ENCODE results near the gene MT4. TPM values are rescaled to one million over a fixed set of nuclear protein-coding genes. Genes with fewer than 3 reads are reported as not detected.

Gene MT4
- total and polyA plus RNA-seq, 12 donors = not detected

DNA sequence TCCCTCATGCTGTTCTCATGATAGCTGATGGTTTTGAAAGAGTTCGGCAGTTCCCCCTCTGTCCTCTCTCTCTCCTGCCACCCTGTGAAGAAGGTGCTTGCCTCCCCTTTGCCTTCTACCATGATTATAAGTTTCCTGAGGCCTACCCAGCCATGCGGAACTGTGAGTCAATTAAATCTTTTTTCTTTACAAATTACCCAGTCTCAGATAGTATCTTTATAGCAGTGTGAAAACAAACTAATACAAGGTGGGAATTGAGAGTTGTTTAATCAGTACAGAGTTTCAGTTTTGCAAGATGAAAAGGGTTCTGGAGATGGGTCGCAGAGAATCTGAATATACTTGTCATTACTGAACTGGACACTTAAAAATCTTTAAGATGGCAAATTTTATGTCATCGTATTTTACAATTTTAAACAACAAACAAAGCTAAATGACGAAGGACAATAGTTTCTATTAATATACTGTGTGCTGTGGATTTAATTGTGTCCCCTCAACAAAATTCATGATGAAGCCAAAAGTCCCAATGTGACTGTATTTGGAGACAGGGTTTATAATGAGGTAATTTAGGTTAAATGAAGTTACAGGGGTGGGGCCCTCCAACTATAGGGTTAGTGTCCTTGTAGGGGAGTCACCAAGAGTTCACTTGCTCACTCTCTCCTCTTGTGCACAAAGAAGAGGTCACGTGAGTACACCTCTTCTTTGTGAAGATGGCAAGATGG lies 28.9 kb downstream of the MT4 start:
- ATAC-seq = no peak
- Histone ChIP-seq H3K36me3 (no peaks in the 10 kb centered on the region), H3K27me3 (peaks cover 11 to 27% (median 23%) of the 10 kb centered on the region in 7 donors), H3K27ac (no peak overlapping the region), H3K4me3 (no peak overlapping the region), H3K9me3 (peaks cover 0 to 7% (median 0%) of the 10 kb centered on the region in 11 donors), H3K4me1 (peaks cover 3 to 11% (median 8%) of the 10 kb centered on the region in 9 donors)
- 92 to 94% methylated on average over 6 of the region's 6 CpGs for WGBS, 2 donors
- DNase-seq = no peak
- intact Hi-C loops (cut with DNase I) = loop anchor here in 1 of 10 donors (10.0 kb wide), 1 partner anchor 79 kb away; no protein-coding TSS in a partner anchor
- TF ChIP-seq, protein P1, sequence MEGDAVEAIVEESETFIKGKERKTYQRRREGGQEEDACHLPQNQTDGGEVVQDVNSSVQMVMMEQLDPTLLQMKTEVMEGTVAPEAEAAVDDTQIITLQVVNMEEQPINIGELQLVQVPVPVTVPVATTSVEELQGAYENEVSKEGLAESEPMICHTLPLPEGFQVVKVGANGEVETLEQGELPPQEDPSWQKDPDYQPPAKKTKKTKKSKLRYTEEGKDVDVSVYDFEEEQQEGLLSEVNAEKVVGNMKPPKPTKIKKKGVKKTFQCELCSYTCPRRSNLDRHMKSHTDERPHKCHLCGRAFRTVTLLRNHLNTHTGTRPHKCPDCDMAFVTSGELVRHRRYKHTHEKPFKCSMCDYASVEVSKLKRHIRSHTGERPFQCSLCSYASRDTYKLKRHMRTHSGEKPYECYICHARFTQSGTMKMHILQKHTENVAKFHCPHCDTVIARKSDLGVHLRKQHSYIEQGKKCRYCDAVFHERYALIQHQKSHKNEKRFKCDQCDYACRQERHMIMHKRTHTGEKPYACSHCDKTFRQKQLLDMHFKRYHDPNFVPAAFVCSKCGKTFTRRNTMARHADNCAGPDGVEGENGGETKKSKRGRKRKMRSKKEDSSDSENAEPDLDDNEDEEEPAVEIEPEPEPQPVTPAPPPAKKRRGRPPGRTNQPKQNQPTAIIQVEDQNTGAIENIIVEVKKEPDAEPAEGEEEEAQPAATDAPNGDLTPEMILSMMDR (IDR thresholded peaks at IDR 0.05) = no peak

DNA sequence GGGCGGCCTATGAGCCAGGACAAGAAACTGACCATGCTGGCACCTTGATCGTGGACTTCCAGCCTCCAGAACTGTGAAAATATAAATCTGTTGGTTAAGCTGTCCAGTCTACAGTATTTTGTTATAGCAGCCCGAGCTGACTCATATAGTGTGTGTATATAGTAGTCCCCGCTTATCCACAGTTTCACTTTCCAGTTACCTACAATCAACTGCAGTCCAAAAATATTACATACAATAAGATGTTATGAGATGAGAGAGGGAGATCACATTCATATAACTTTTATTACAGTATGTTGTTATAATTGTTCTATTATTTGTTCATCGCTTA lies 29.4 kb downstream of the MT4 start:
- WGBS, 2 donors = 90 to 93% methylated on average over 5 of the region's 5 CpGs
- ATAC-seq = no peak
- H3K27me3 ChIP-seq = peaks cover 7 to 25% (median 18%) of the 10 kb centered on the region in 7 donors
- no peaks in the 10 kb centered on the region for H3K36me3 ChIP-seq
- TF ChIP-seq, protein P1 (IDR thresholded peaks at IDR 0.05) = no peak
- peaks cover 3 to 7% (median 5%) of the 10 kb centered on the region in 9 donors for H3K4me1 ChIP-seq
- no peak for DNase-seq
- H3K4me3 ChIP-seq = no peak overlapping the region
- intact Hi-C loops (cut with DNase I) = loop anchor here in 1 of 10 donors (10.0 kb wide), 1 partner anchor 79 kb away; no protein-coding TSS in a partner anchor
- peaks cover 0 to 7% (median 0%) of the 10 kb centered on the region in 11 donors for H3K9me3 ChIP-seq
- no peak overlapping the region for H3K27ac ChIP-seq

DNA sequence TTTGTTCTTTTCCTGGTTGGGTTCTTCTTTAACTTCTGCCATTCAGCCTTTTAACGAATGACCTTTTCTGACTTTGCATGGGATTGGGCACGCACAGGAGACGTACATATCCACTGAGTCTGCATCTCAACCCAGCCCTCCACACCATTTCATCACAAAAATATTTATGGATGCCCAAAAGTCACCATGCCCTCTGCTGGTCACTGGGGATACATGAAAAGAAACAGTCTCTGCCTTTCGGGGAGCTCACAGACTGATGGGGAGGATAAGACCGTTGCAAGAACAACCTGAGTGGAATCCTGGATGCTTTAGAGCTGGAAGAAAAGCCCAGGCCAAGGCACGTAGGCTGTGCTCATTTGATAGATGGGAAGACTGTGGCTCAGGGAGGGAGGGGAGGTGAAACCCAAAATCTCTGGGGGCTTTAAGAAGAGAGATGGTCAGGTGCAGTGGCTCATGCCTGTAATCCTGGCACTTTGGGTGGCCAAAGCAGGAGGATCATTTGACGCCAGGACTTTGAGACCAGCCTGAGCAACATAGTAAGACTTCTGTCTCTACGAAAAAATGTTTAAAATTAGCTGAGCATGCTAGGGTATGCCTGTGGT lies 35.6 kb downstream of the MT4 start:
- peaks cover 0 to 2% (median 0%) of the 10 kb centered on the region in 11 donors for H3K9me3 ChIP-seq
- no peak overlapping the region for H3K4me3 ChIP-seq
- TF ChIP-seq, protein P1 (IDR thresholded peaks at IDR 0.05) = peak; percentile 26 to 67 (median 58)
- 31 to 33% methylated on average over 8 of the region's 8 CpGs for WGBS, 2 donors
- intact Hi-C loops (cut with DNase I) = loop anchor here (1.0 to 5.0 kb wide), 7 partner anchors 47 to 102 kb away; partner anchors contain the start of gene MT1X (in 1 of the 10)
- H3K27me3 ChIP-seq = peaks cover 0 to 6% (median 0%) of the 10 kb centered on the region in 7 donors
- H3K36me3 ChIP-seq = no peaks in the 10 kb centered on the region
- peak in 2 of 8 donors; percentile 34 to 39 for ATAC-seq
- H3K27ac ChIP-seq = no peak overlapping the region
- H3K4me1 ChIP-seq = peaks cover 0 to 5% (median 0%) of the 10 kb centered on the region in 9 donors
- DNase-seq = no peak

DNA sequence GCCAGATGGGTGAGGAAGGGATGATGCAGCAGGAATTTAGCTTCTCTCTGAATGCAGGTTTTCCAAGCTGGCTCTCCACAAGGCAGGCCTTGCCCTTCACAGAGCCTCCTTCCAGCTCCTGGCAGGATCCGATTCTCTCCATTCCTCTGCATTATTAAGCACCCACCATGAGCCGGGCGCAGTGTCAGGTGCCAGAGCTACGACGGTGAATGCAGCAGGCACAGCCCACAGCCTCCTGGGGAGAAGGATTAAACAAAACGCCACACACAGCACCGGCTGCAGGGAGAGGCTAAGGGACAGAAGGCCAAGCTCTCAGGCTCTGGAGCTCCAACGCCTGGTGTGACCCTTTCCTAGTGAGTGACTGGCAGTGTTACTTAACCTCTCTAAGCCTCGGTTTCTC lies 36.5 kb downstream of the MT4 start:
- intact Hi-C loops (cut with DNase I) = loop anchor here (2.0 to 5.0 kb wide), 6 partner anchors 46 to 101 kb away; partner anchors contain the start of gene MT1X (in 1 of the 10)
- no peak for ATAC-seq
- WGBS, 2 donors = 63 to 64% methylated on average over 9 of the region's 9 CpGs

More for the DNA sequence above, 36.5 kb downstream of the MT4 start:
- Histone ChIP-seq H3K36me3 (no peaks in the 10 kb centered on the region), H3K27me3 (peaks cover 0 to 6% (median 0%) of the 10 kb centered on the region in 7 donors), H3K4me1 (peaks cover 2 to 13% (median 6%) of the 10 kb centered on the region in 9 donors), H3K9me3 (peaks cover 0 to 2% (median 0%) of the 10 kb centered on the region in 11 donors), H3K27ac (no peak overlapping the region), H3K4me3 (no peak overlapping the region)
- DNase-seq = no peak
- TF ChIP-seq, protein P1 (IDR thresholded peaks at IDR 0.05) = no peak
